Pericardium fibroblast (primary cell): ENCODE measurements around the gene SPACA7. TPM values are rescaled to one million over a fixed set of nuclear protein-coding genes. Genes with fewer than 3 reads are reported as not detected.

Experiments
- total RNA-seq: library from RNA; depleted of rRNA; stranded (reverse); fragments of >200 nt; gene quantifications from 2 replicates; pipeline ENCODE4 v1.2.3, GENCODE V29; 2015

The SPACA7 gene
- not detected in 2 replicates for total RNA-seq

DNA sequence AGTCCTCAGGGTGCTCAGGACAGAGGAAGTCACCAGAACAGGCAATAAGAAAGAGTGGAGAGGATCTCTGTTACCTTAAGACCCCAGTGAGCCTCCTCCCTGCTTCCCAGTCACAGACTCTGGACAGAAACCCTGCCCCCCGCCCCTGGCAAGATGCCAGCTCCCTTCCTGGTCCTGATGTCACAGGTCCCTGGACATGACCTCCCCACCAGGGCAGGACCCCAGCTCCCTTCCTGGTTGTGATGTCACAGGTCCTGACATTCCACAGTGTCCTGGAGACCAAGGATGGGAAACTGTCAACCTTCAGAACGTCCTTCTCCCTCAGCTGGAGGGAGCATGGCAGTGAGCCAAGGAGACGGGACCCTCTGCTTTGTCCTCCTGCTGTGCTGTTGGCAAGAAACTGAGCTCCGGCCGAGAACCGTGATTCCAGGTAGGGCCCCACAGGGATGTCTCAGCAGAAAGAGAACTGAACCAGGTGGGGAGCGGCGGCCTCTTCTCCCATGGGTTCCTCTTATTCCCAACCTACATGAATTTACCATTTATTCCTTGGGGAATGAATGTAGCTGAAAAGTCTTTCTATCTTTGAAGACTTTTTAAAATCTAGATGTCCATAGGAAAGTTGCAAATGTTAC is at the start of gene SPACA7:
Gene SPACA7, plus strand, starts transcription at position 306 of the 632 bp plus-strand sequence. Its CDS starts 31 bp downstream, at position 337.

Other genes starting within 250 kb of the SPACA7 start
- gene TUBGCP3, start 211.8 kb downstream of the SPACA7 start, total RNA-seq, result 7.1 and 7.2 TPM in 2 replicates